HFFc6 (cell line): ENCODE data around the gene CDK6. TPM values are rescaled to one million over a fixed set of nuclear protein-coding genes. Genes with fewer than 3 reads are reported as not detected.

ENCODE experiments used
- DNase-seq: peaks from one replicate; pipeline ENCODE4 v3.0.0-alpha.2; 2018
- H3K27ac Mint-ChIP-seq: 2 replicates; pipeline ENCODE4 v1.8.0; 2020; ENCODE audit warnings: mild to moderate bottlenecking, mixed read lengths
- H3K27me3 Mint-ChIP-seq: 2 replicates; pipeline ENCODE4 v1.8.0; 2021; ENCODE audit warnings: mild to moderate bottlenecking, moderate library complexity, mixed read lengths; ENCODE audit not compliant: insufficient read depth
- H3K36me3 Mint-ChIP-seq: 2 replicates; pipeline ENCODE4 v1.8.0; 2021; ENCODE audit warnings: low read depth, mixed read lengths
- H3K4me1 Mint-ChIP-seq: 2 replicates; pipeline ENCODE4 v1.8.0; 2020; ENCODE audit warnings: low read depth, mixed read lengths
- H3K4me3 Mint-ChIP-seq: 2 replicates; pipeline ENCODE4 v1.8.0; 2020; ENCODE audit warnings: mild to moderate bottlenecking, moderate library complexity, mixed read lengths
- H3K9me3 Mint-ChIP-seq: 2 replicates; pipeline ENCODE4 v1.8.0; 2020; ENCODE audit warnings: mild to moderate bottlenecking, mixed read lengths
- CTCF ChIP-seq: fragments of 200-600 bp; sonication (generic); IDR thresholded peaks from 2 replicates; pipeline ENCODE4 v1.5.0; 2021; ENCODE audit warnings: antibody characterized with exemption, mild to moderate bottlenecking
- total RNA-seq, 6 experiments: library from RNA; stranded (reverse); fragmentation: NEBNext Ultra II Directional; extraction: Animal tissue kit (Norgen Biotek cat#: 25700); gene quantifications; 2 replicates in 1 of 6; 3 replicates in 5 of 6; pipeline ENCODE4 v1.2.3, GENCODE V29; 2021

Gene CDK6
- total RNA-seq, 6 experiments from 2014 or later = 54.5 to 90.0 (median 58.9) TPM

DNA sequence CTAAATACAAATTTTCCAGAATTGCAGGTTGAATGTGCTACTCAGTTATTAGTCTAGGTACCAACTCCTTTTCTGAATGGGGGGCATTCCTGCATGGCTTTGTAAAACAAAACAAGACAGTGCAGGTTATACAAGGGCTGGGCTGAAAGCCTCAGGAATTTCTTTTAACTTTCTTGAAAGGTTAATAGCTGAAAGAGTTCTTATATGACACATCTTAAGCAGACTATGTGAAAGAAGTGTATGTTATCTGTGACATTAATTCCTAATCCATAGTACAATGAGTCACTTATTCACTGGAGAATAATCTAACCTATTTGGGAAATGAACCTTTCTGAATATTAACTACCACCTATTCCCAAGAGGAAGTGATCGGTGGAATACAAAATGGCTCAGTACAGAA is 130.5 kb downstream of the CDK6 start:
- H3K27ac Mint-ChIP-seq = no peak overlapping the region
- peaks cover 9% of the 10 kb centered on the region for H3K9me3 Mint-ChIP-seq
- peaks cover 2% of the 10 kb centered on the region; the same call in 1 of the 2 replicates for H3K27me3 Mint-ChIP-seq
- peaks cover 48% of the 10 kb centered on the region for H3K36me3 Mint-ChIP-seq
- no peak for TF ChIP-seq CTCF
- no peak overlapping the region for H3K4me3 Mint-ChIP-seq
- no peak for DNase-seq
- peaks cover 62% of the 10 kb centered on the region for H3K4me1 Mint-ChIP-seq

DNA sequence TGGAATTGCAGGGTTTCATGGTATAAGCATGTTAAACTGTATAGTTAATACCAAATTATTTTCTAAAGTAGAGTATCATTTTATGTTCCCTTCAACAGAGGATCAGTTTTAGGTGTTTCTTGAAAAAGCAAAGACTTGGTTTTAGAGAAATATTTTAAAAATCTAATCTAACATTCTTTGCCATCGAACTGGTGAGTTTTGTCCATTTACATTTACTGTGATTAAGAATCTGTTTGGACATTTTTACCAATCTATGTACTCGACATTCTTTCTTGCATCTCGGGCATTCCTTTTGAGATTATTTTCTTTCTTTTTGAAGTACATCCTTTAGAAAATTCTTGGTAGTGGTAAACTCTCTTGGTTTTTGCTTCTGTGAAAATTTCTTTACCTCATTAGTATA is 131.5 kb downstream of the CDK6 start:
- H3K4me1 Mint-ChIP-seq = peaks cover 62% of the 10 kb centered on the region

GRCh38 chr7:92702535-92702934 is 133.8 kb downstream of the CDK6 start:
- Mint-ChIP-seq H3K4me1 (peaks cover 62% of the 10 kb centered on the region), H3K9me3 (peaks cover 9% of the 10 kb centered on the region), H3K27me3 (peaks cover 4% of the 10 kb centered on the region), H3K4me3 (no peak overlapping the region), H3K36me3 (peaks cover 45% of the 10 kb centered on the region), H3K27ac (no peak overlapping the region; the same call in 1 of the 2 replicates)
- TF ChIP-seq CTCF = no peak
- no peak for DNase-seq

More for the DNA sequence above, 131.5 kb downstream of the CDK6 start:
- Mint-ChIP-seq H3K36me3 (peaks cover 52% of the 10 kb centered on the region), H3K27ac (no peak overlapping the region), H3K4me3 (no peak overlapping the region), H3K27me3 (peaks cover 4% of the 10 kb centered on the region), H3K9me3 (peaks cover 9% of the 10 kb centered on the region)
- DNase-seq = no peak
- no peak for TF ChIP-seq CTCF

DNA sequence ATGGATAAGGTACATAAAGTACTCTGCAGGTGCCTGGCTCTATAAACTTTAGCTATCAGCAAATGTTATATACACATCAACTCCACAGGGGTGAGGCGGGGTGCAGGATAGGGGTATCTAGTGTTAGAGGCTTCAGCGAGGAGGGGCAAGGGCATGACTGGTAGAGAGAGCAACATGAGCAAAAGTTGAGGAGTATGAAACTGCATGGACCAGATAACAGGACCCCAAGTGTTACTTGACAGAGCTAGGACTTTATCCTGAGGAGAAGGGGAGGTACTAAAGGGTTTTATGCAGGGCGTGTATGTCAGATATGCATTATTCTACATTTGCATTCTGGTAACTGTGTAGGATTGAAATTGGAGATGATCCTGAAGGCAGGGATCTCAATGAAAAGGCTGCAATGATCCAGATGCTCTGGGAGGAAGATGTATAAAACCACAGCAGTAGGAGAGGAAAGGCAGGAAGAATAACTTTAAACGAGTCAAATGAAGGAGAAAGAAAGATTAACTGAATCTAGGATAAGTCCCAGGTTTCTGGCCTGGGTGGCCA is 136.3 kb downstream of the CDK6 start:
- Mint-ChIP-seq H3K27me3 (peaks cover 4% of the 10 kb centered on the region), H3K36me3 (peaks cover 38% of the 10 kb centered on the region), H3K4me3 (peak overlapping the region; percentile 14), H3K4me1 (peaks cover 77% of the 10 kb centered on the region), H3K9me3 (peaks cover 2% of the 10 kb centered on the region), H3K27ac (peak overlapping the region; percentile 97)
- DNase-seq = no peak
- no peak for TF ChIP-seq CTCF

GRCh38 chr7:92699560-92699959 is 136.8 kb downstream of the CDK6 start:
- Mint-ChIP-seq H3K27me3 (peaks cover 4% of the 10 kb centered on the region), H3K4me1 (peaks cover 80% of the 10 kb centered on the region), H3K9me3 (no peaks in the 10 kb centered on the region), H3K36me3 (peaks cover 33% of the 10 kb centered on the region), H3K27ac (peak overlapping the region; percentile 97), H3K4me3 (peak overlapping the region; percentile 93; the same call in 1 of the 2 replicates)
- no peak for TF ChIP-seq CTCF
- peak; percentile 40 for DNase-seq
